SJCRH30 (cell line): Measurements from ENCODE around the gene TASP1. TPM values are rescaled to one million over a fixed set of nuclear protein-coding genes. Genes with fewer than 3 reads are reported as not detected.
"Not testable (repeated sequence)": the region's sequence is repeated elsewhere in the genome, so short reads cannot be mapped to it uniquely, and the experiment has no call there.

Experiments
- DNase-seq, 2 experiments: peaks; one replicate each; pipeline ENCODE4 v3.0.0-alpha.2; 2015 to 2020
- H3K27ac ChIP-seq: fragments of 250-450 bp; sonication (Bioruptor Pico); 2 replicates; pipeline ENCODE4 v1.5.1; 2020; ENCODE audit warnings: mild to moderate bottlenecking, moderate library complexity
- H3K27me3 ChIP-seq: fragments of 250-450 bp; sonication (Bioruptor Pico); 2 replicates; pipeline ENCODE4 v1.5.1; 2020; ENCODE audit warnings: mild to moderate bottlenecking, moderate library complexity
- H3K36me3 ChIP-seq: fragments of 250-450 bp; sonication (Bioruptor Pico); 2 replicates; pipeline ENCODE4 v1.5.1; 2020; ENCODE audit warnings: mild to moderate bottlenecking, moderate library complexity
- H3K4me1 ChIP-seq: fragments of 250-450 bp; sonication (Bioruptor Pico); 2 replicates; pipeline ENCODE4 v1.5.1; 2020; ENCODE audit warnings: mild to moderate bottlenecking, moderate library complexity
- H3K4me3 ChIP-seq: fragments of 250-450 bp; sonication (Bioruptor Pico); 2 replicates; pipeline ENCODE4 v1.5.1; 2020; ENCODE audit warnings: mild to moderate bottlenecking, moderate library complexity
- H3K9me3 ChIP-seq: fragments of 250-450 bp; sonication (Bioruptor Pico); replicated peaks from 2 replicates; pipeline ENCODE4 v1.5.1; 2020; ENCODE audit warnings: mild to moderate bottlenecking, moderate library complexity
- total RNA-seq: library from RNA; depleted of rRNA; stranded (reverse); fragments of >200 nt; shearing (Covaris generic); gene quantifications from 2 replicates; pipeline ENCODE4 v1.2.3, GENCODE V29; 2014

TASP1 gene
- total RNA-seq, 1 experiment from 2014 or later, result 7.1 TPM

DNA sequence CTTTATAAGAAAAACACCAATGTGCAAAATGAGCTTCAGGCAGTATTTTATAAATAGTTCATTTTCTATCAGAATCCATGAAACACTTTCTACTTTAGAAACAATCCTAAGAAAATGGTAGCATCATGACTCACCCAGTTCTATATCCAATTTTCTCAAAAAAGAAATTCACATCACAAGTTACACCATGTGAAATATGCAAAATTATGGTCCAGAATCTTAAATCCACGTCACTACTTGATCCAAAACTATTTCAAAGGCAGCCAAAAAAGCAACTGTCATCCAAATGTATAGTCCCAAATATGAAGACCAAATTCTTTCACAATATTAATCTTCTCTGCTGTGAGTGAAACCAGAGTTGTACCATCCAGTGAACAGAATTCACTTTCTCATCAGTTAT, 19.3 kb downstream of the TASP1 start:
- DNase-seq, H3K9me3 ChIP-seq, H3K4me3 ChIP-seq, H3K27me3 ChIP-seq, H3K4me1 ChIP-seq, H3K36me3 ChIP-seq, H3K27ac ChIP-seq: not testable (repeated sequence)

DNA sequence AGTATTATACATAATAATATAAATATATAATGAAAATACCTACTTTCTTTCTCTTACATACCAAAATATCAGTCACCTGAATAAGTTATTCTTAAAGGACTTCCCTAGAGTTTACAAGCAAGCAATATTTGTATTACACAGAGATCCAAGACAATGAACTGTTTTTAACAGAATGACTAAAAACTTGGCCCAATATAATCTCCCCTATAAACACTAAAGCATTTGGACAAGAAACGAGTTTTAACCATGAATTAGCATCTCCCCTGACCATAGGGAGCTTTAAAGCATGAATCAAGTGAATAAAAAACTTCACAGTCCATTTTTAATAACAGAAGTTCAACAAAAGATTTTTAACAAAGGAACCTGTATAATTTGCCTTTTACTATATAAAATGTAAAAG, 20.3 kb downstream of the TASP1 start:
- not testable (repeated sequence) for DNase-seq, H3K4me3 ChIP-seq, H3K27me3 ChIP-seq, H3K9me3 ChIP-seq, H3K27ac ChIP-seq, H3K36me3 ChIP-seq, H3K4me1 ChIP-seq

DNA sequence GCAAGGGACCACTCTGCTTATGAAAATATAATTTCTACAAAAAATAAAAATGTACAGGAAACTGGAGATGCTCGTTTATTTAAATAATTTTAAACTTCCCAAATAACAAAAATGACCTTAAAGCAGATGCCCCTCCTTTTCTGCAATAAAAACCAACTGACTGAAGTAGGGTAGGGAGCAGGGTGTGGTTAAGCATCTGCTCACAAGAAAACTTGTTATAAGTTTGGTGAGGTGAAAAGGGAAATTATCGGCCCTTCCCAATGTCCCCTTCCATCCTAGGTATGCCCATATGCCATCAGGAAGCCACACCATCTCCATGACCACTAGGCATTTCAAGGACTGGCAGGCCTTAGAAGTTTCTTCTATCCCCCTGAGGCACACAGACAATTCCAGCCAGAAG, 21.1 kb downstream of the TASP1 start:
- H3K36me3 ChIP-seq, H3K4me1 ChIP-seq: not testable (repeated sequence)

DNA sequence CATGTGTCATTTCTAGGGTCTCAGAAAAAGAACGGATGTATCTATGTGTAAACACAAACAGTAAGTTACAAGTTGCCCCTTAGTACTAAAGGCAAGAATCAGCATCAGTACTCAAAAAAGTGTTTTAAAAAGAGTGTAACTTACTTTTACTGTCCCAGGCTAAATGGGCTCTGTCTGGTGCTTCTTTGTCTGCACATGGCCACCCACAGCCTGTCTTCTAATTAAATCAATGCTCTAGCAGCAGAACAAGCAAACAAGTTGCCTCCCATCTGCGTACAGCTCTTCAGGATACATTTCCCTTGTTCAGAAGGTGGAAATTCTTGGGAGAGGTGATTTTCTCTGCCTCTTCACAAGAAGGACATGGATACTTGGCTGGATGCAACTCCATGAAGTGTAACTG, 22.0 kb downstream of the TASP1 start:
- H3K4me3 ChIP-seq, DNase-seq, H3K36me3 ChIP-seq, H3K27ac ChIP-seq, H3K4me1 ChIP-seq, H3K27me3 ChIP-seq, H3K9me3 ChIP-seq: not testable (repeated sequence)

More for the DNA sequence above, 21.1 kb downstream of the TASP1 start:
- DNase-seq, H3K27ac ChIP-seq, H3K9me3 ChIP-seq, H3K27me3 ChIP-seq, H3K4me3 ChIP-seq: not testable (repeated sequence)

DNA sequence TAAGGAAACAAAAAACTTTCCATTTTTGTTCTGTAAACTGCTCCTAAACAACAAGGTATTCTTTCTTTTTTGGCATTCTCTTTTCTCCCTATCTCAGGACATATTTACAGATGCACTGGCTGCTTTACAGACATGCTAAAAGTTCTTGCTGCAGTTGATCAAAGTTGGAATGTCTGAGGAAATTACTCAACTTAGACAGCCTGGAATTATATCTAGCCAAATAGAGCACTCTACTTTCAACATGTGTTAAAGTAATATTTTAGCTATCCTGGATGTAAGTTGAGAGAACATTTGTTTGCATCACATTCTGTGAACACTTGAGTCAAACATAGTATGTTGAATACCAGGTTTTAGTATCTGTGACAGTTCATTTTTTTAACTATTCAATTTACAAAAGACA, 24.8 kb downstream of the TASP1 start:
- no peaks in the 10 kb centered on the region for H3K36me3 ChIP-seq
- no peak overlapping the region for H3K27ac ChIP-seq
- H3K27me3 ChIP-seq, result no peaks in the 10 kb centered on the region
- DNase-seq, result no peak
- H3K4me3 ChIP-seq, result no peak overlapping the region
- no peaks in the 10 kb centered on the region for H3K9me3 ChIP-seq
- H3K4me1 ChIP-seq, result no peaks in the 10 kb centered on the region

DNA sequence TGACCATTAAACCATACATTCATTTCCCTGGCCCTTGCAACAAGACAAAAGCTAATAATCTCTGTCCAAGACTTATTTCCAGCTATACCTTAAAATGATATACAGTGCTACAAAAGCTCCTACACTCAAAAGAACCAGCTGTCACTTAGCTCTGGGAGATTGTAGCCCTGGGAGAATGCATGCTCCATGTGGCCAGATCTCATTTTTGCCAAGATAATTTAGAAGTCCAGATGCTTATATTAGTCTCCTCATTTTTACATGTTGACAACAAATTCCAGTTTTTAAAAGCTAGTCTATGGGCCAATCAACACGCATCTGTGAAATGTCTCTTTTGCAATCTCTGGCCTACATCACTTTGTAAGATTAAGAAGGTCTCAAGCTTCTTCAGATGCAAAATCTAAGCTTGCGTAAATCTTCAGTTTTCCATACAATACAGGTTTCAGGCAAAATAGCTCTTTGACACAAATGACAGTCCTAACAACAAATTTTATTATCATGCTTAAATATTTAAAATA, 27.1 kb downstream of the TASP1 start:
- no peaks in the 10 kb centered on the region for H3K27me3 ChIP-seq
- no peak for DNase-seq
- no peak overlapping the region for H3K27ac ChIP-seq
- H3K36me3 ChIP-seq, result no peaks in the 10 kb centered on the region
- no peaks in the 10 kb centered on the region for H3K4me1 ChIP-seq
- H3K4me3 ChIP-seq, result no peak overlapping the region
- no peaks in the 10 kb centered on the region for H3K9me3 ChIP-seq

DNA sequence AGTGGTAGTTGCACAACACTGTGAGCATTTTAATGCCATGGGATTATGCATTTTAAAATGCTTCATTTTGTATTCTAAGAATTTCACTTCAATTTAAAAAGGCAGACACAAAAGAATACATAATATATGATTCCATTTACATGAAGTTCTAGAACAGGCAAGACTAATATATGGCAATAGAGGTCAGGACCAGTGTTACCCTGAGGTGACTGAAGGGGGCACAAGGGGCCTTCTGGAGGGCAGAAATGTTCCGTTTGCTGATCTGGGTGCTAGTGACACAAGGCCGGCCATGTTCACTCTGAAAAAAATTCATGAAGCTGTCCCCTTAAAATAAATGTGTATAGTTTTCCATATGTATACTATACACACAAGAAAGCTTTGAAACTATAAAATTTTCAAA, 28.5 kb downstream of the TASP1 start:
- peak in 1 of 2 experiments; percentile 31 for DNase-seq
- Histone ChIP-seq H3K9me3 (no peaks in the 10 kb centered on the region), H3K27me3 (no peaks in the 10 kb centered on the region), H3K36me3 (no peaks in the 10 kb centered on the region), H3K4me1 (no peaks in the 10 kb centered on the region), H3K27ac (no peak overlapping the region), H3K4me3 (no peak overlapping the region)

DNA sequence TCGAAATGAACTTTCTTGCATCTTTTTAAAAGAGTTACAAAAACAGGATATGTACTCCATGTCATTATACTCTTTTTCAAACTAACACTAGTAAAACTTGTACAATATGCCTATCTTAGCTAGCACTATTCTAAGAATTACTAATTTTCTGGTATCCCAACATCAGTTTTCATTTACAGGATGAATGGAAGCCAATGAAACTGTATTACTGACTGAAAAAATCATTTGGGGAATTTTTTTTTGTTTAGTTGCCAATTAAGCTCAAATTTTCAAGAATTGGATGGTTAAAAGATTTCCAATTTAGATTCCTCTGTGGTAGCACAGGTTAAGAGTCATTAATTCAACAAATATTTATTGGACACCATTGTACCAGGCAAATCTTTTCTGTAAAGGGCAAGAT, 30.7 kb downstream of the TASP1 start:
- Histone ChIP-seq H3K27me3 (no peaks in the 10 kb centered on the region), H3K4me1 (no peaks in the 10 kb centered on the region), H3K27ac (no peak overlapping the region)

DNA sequence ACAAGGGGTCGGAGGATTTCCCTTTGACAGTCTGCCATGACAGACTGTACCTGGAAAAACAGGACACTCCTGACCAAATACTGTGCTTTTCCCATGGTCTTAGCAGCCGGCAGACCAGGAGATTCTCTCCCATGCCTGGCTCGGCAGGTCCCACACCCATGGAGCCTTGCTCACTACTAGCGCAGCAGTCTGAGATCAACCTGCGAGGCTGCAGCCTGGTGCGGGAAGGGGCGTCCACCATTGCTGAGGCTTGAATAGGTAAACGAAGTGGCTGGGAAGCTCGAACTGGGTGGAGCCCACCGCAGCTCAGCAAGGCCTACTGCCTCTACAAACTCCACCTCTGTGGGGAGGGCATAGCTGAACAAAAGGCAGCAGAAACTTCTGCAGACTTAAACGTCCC, 45.3 kb downstream of the TASP1 start:
- not testable (repeated sequence) for H3K4me1 ChIP-seq, DNase-seq, H3K4me3 ChIP-seq, H3K36me3 ChIP-seq, H3K27ac ChIP-seq, H3K9me3 ChIP-seq, H3K27me3 ChIP-seq

More for the DNA sequence above, 30.7 kb downstream of the TASP1 start:
- no peaks in the 10 kb centered on the region for H3K36me3 ChIP-seq
- H3K9me3 ChIP-seq, result no peaks in the 10 kb centered on the region
- H3K4me3 ChIP-seq, result no peak overlapping the region
- no peak for DNase-seq

DNA sequence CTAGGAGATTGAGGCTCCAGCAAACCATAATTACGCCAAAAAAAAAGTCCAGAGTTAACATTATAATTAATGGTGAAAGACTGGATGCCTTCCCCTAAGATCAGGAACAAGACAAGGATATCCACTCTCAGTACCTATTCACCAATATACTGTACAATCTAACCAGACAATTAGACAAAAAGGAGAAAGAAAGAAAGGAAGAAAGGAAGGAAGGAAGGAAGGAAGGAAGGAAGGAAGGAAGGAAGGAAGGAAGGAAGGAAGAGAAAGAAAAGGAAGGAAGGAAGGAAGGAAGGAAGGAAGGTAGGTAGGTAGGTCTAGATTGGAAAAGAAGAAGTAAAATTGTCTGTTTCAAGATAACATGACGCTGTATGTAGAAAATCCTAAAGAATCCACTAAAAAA, 50.7 kb downstream of the TASP1 start:
- Histone ChIP-seq H3K9me3 (peaks cover 4% of the 10 kb centered on the region; the same call in 1 of the 2 replicates), H3K4me1 (no peaks in the 10 kb centered on the region), H3K27ac (no peak overlapping the region), H3K27me3 (no peaks in the 10 kb centered on the region), H3K36me3 (peaks cover 5% of the 10 kb centered on the region; the same call in 1 of the 2 replicates), H3K4me3 (no peak overlapping the region)
- no peak for DNase-seq

DNA sequence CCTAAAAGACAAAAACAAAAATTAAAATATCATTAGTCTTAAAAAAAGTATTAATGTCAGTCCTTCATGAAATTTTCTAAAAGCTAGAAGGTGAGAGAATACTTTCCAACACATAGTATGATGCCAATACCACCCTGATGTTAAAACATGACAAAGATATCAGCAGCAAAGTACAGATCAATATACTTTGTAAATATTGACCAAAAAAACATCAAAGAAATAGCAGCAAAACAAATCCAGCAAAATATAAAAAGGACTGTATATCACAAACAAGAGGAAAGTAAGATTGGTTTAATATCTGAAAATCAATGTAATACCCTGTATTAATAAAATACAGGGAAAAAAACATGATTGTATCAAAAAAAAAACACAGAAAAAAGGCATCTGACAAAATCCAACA, 51.4 kb downstream of the TASP1 start:
- Histone ChIP-seq H3K9me3 (peaks cover 4% of the 10 kb centered on the region; the same call in 1 of the 2 replicates), H3K27ac (no peak overlapping the region), H3K4me1 (no peaks in the 10 kb centered on the region), H3K36me3 (peaks cover 5% of the 10 kb centered on the region; the same call in 1 of the 2 replicates), H3K27me3 (no peaks in the 10 kb centered on the region), H3K4me3 (no peak overlapping the region)
- DNase-seq, result no peak

DNA sequence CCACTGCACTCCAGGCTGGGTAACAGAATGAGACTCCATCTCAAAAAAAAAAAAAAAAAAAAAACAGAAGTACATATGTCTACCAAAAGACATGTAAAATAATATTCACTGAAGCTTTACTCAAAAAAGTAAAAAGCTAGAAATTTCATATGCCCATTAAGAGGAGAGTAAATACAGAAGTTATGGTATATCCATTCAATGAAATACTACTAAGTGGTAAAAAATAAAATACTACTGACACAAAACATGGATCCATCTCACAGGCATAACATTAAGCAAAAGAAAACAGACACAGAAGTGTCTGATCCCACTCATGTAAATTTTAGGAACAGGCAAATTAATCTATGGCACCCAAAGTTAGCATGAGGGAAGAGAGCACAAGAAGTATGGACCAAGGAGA, 52.6 kb downstream of the TASP1 start:
- no peak for DNase-seq
- Histone ChIP-seq H3K9me3 (peaks cover 4% of the 10 kb centered on the region; the same call in 1 of the 2 replicates), H3K27ac (no peak overlapping the region), H3K4me3 (no peak overlapping the region), H3K4me1 (no peaks in the 10 kb centered on the region), H3K27me3 (no peaks in the 10 kb centered on the region), H3K36me3 (peaks cover 5% of the 10 kb centered on the region; the same call in 1 of the 2 replicates)

DNA sequence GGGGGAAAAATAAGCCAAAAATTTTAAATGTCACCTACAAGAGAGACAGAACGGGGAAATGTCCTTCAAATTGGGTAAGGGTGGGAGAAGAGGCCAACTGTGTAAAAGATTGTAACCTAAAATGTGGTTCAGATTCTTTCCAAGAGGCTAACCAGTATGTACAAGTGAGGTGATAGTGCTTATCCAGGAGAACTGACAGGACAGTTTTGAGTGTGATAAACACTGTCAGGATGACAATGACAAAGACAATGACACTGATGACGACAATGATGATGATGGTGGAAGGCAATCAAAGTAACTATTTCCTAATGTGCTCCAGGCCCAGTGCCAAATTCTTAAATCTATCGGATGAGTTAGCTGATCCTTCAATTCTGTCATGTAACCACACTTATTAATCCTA, 57.3 kb downstream of the TASP1 start:
- no peaks in the 10 kb centered on the region for H3K27me3 ChIP-seq
- DNase-seq, result no peak
- H3K4me1 ChIP-seq, result no peaks in the 10 kb centered on the region
- no peak overlapping the region for H3K27ac ChIP-seq
- peaks cover 3% of the 10 kb centered on the region; the same call in 1 of the 2 replicates for H3K9me3 ChIP-seq
- no peak overlapping the region for H3K4me3 ChIP-seq
- H3K36me3 ChIP-seq, result peaks cover 5% of the 10 kb centered on the region; the same call in 1 of the 2 replicates

DNA sequence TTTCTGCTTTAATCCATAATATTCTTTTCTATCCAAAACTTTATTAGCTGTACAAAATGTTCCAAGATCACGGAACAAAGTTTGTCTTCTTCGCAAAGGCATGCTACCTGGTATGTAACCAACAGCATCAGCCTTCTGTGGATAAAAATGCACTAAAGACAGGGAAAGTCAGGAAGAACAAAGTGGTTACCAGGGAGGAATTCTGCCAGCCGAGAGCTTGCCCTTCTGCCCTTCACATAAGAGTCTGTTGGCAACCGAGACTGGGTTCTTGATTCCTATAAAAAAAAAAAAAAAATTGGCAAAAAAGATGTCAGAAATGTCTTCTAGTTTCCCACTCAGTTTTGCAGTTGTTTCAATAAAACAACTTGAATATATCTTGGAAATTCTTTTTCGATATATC, 58.0 kb downstream of the TASP1 start:
- H3K4me3 ChIP-seq, result no peak overlapping the region
- no peak overlapping the region for H3K27ac ChIP-seq
- no peaks in the 10 kb centered on the region for H3K27me3 ChIP-seq
- no peak for DNase-seq
- no peaks in the 10 kb centered on the region for H3K4me1 ChIP-seq
- H3K36me3 ChIP-seq, result 0 out of 2 replicates have a peak, but pooled peaks cover 2% of the 10 kb centered on the region
- H3K9me3 ChIP-seq, result no peaks in the 10 kb centered on the region

DNA sequence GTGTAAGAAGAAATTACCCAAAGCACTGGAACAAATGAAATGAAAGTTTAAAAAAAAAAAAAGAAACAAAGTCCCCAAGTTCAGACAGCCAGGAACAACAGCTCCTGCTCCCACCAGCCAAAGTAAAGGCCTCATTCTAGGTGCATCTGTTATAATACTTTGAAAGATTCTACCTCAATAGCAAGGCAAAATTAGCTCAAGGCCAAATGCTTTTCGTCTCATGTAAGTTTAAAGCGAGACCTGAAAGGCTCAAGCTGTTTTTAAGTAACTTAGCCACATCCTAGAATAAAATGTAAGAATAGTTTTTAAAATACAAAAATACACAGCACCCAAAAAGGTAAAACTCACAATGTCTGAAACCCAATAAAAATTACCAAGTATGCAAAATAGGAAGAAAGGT, 64.7 kb downstream of the TASP1 start:
- no peaks in the 10 kb centered on the region for H3K9me3 ChIP-seq
- DNase-seq, result no peak
- no peak overlapping the region for H3K27ac ChIP-seq
- no peaks in the 10 kb centered on the region for H3K27me3 ChIP-seq
- peaks cover 2% of the 10 kb centered on the region; the same call in 1 of the 2 replicates for H3K36me3 ChIP-seq
- H3K4me3 ChIP-seq, result no peak overlapping the region
- no peaks in the 10 kb centered on the region for H3K4me1 ChIP-seq

DNA sequence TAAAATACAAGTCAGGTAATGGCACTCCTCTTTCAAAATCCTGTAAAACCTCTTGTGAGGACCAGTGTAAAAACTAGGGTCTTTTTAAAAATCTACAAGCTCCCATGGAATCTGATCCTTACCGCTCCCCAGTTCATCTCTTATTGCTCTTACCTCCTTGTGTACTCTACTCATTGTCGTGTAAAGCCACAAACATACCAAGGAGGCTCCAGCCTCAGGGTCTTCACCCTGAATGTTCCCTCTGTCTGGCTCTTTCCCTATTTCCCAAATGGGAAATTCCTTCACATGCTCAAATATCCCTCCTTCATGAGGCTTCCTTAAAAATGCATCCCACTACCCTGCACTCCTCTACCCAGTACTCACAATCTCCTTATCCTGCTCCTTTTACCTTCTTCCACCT, 67.1 kb downstream of the TASP1 start:
- Histone ChIP-seq H3K4me3 (no peak overlapping the region), H3K4me1 (no peaks in the 10 kb centered on the region), H3K36me3 (peaks cover 2% of the 10 kb centered on the region; the same call in 1 of the 2 replicates), H3K9me3 (no peaks in the 10 kb centered on the region), H3K27ac (no peak overlapping the region), H3K27me3 (no peaks in the 10 kb centered on the region)
- no peak for DNase-seq
